ENCODE data around the gene IKZF2. TPM values are rescaled to one million over a fixed set of nuclear protein-coding genes. Genes with fewer than 3 reads are reported as not detected.
A peak's percentile ranks its signal among the peaks of the same experiment; 100 is the strongest.

The IKZF2 gene
- total RNA-seq, 1 experiment from 2014 or later, result 8.8 TPM

GRCh38 chr2:212970132-212970531 is 181.3 kb downstream of the IKZF2 start:
- CTCF ChIA-PET, result interaction anchor here (0.7 kb wide), 1 partner anchor 11 kb away, joined by 3 read pairs; no protein-coding TSS in a partner anchor
- intact Hi-C loops (cut with micrococcal nuclease), result no loop called here
- Mint-ChIP-seq H3K4me1 (ENCODE audit: insufficient read depth, unreplicated experiment) (peaks cover 17% of the 10 kb centered on the region), H3K27me3 (ENCODE audit: insufficient read depth, unreplicated experiment) (no peaks in the 10 kb centered on the region), H3K9me3 (ENCODE audit: unreplicated experiment) (no peaks in the 10 kb centered on the region), H3K4me3 (ENCODE audit: unreplicated experiment) (no peak overlapping the region), H3K27ac (ENCODE audit: low read depth, unreplicated experiment) (no peak overlapping the region), H3K36me3 (ENCODE audit: insufficient read depth, unreplicated experiment) (no peaks in the 10 kb centered on the region)
- no peak for DNase-seq (ENCODE audit: unreplicated experiment)
- no peak for TF ChIP-seq CTCF (IDR thresholded peaks at IDR 0.05; ENCODE audit: unreplicated experiment)
- BruUV-seq (replicated peaks), result no TSS peak
- POLR2A ChIA-PET, result interaction anchor here (0.7 to 1.9 kb wide), 4 partner anchors 15 to 162 kb away, joined by 3 to 6 read pairs (median 4); no protein-coding TSS in a partner anchor

- no peak overlapping the region for H3K4me3 Mint-ChIP-seq (ENCODE audit: unreplicated experiment)
- peak overlapping the region; percentile 16 for H3K27ac Mint-ChIP-seq (ENCODE audit: low read depth, unreplicated experiment)
- H3K4me1 Mint-ChIP-seq (ENCODE audit: insufficient read depth, unreplicated experiment), result peaks cover 10% of the 10 kb centered on the region
- no peak for TF ChIP-seq CTCF (IDR thresholded peaks at IDR 0.05; ENCODE audit: unreplicated experiment)
- intact Hi-C loops (cut with micrococcal nuclease), result no loop called here
- H3K9me3 Mint-ChIP-seq (ENCODE audit: unreplicated experiment), result no peaks in the 10 kb centered on the region
- DNase-seq (ENCODE audit: unreplicated experiment), result peak; percentile 8
- no peaks in the 10 kb centered on the region for H3K36me3 Mint-ChIP-seq (ENCODE audit: insufficient read depth, unreplicated experiment)
- POLR2A ChIA-PET, result interaction anchor here (0.8 to 1.9 kb wide), 6 partner anchors 11 to 29 kb away, joined by 3 to 6 read pairs (median 3); no protein-coding TSS in a partner anchor
- H3K27me3 Mint-ChIP-seq (ENCODE audit: insufficient read depth, unreplicated experiment), result no peaks in the 10 kb centered on the region
- BruUV-seq (replicated peaks), result no TSS peak
- CTCF ChIA-PET, result interaction anchor here (0.8 to 1.2 kb wide), 3 partner anchors 21 to 180 kb away, joined by 4 to 5 read pairs (median 5); no protein-coding TSS in a partner anchor
Observed at GRCh38 chr2:212968284-212969081, 182.9 kb downstream of the IKZF2 start.

- CTCF ChIA-PET, result interaction anchor here (0.6 to 1.1 kb wide), 4 partner anchors 9 to 279 kb away, joined by 3 to 5 read pairs (median 4); no protein-coding TSS in a partner anchor
Observed at GRCh38 chr2:212966884-212967283, 184.5 kb downstream of the IKZF2 start.

More at GRCh38 chr2:212966884-212967283, 184.5 kb downstream of the IKZF2 start:
- Mint-ChIP-seq H3K27me3 (ENCODE audit: insufficient read depth, unreplicated experiment) (no peaks in the 10 kb centered on the region), H3K4me3 (ENCODE audit: unreplicated experiment) (no peak overlapping the region), H3K9me3 (ENCODE audit: unreplicated experiment) (no peaks in the 10 kb centered on the region), H3K27ac (ENCODE audit: low read depth, unreplicated experiment) (no peak overlapping the region), H3K4me1 (ENCODE audit: insufficient read depth, unreplicated experiment) (peaks cover 10% of the 10 kb centered on the region), H3K36me3 (ENCODE audit: insufficient read depth, unreplicated experiment) (no peaks in the 10 kb centered on the region)
- intact Hi-C loops (cut with micrococcal nuclease), result no loop called here
- TF ChIP-seq CTCF (IDR thresholded peaks at IDR 0.05; ENCODE audit: unreplicated experiment), result no peak
- BruUV-seq (replicated peaks), result no TSS peak
- POLR2A ChIA-PET, result interaction anchor here (0.7 to 1.3 kb wide), 3 partner anchors 20 to 43 kb away, joined by 3 to 5 read pairs (median 4); no protein-coding TSS in a partner anchor
- no peak for DNase-seq (ENCODE audit: unreplicated experiment)
